GM23338 (cell line): Measurements from ENCODE around the gene FAM168A.

ENCODE experiments used
- CREB1 ChIP-seq: fragments of 250-450 bp; sonication (Bioruptor Pico); IDR thresholded peaks from 2 replicates; pipeline ENCODE4 v1.5.0; 2020; ENCODE audit warnings: low read depth, mild to moderate bottlenecking, moderate library complexity
- EZH2 ChIP-seq: fragments of 200-600 bp; sonication (generic); IDR thresholded peaks from one replicate; pipeline ENCODE4 v1.8.0; 2017; ENCODE audit warnings: antibody characterized with exemption, mild to moderate bottlenecking, low read depth; ENCODE audit not compliant: unreplicated experiment
- EZH2phosphoT487 ChIP-seq: fragments of 200-600 bp; sonication (generic); IDR thresholded peaks from one replicate; pipeline ENCODE4 v1.8.1; 2018; ENCODE audit warnings: antibody characterized with exemption; ENCODE audit not compliant: unreplicated experiment
- JUNB ChIP-seq: IDR thresholded peaks from one replicate; pipeline ENCODE4 v1.6.1; 2016; ENCODE audit warnings: antibody characterized with exemption; ENCODE audit not compliant: unreplicated experiment
- POLR2AphosphoS5 ChIP-seq: IDR thresholded peaks from 2 replicates; pipeline ENCODE4 v1.6.1; 2016; ENCODE audit warnings: antibody characterized with exemption, low read depth
- STAT1 ChIP-seq: IDR thresholded peaks from one replicate; pipeline ENCODE4 v1.6.1; 2016; ENCODE audit warnings: antibody characterized with exemption; ENCODE audit not compliant: unreplicated experiment
- ZNF114 ChIP-seq: fragments of 250-450 bp; sonication (Bioruptor Pico); IDR thresholded peaks from 2 replicates; pipeline ENCODE4 v1.5.0; 2020; ENCODE audit warnings: mild to moderate bottlenecking, moderate library complexity
- ZNF331 ChIP-seq: fragments of 250-450 bp; sonication (Bioruptor Pico); IDR thresholded peaks from 2 replicates; pipeline ENCODE4 v1.5.0; 2020; ENCODE audit warnings: low read depth, mild to moderate bottlenecking, moderate library complexity
- TF ChIP-seq, protein P1 (sequence below), 2 experiments: fragments of 200-600 bp in 1 of 2; sonication (generic) in 1 of 2; conservative IDR thresholded peaks; 2 replicates each; pipeline versions ENCODE4 v1.5.1 to v1.6.1; 2016 to 2017; ENCODE audit warnings: antibody characterized with exemption in 2 of 2, low read depth in 2 of 2, mild to moderate bottlenecking in 2 of 2, moderate library complexity in 1 of 2
- TF ChIP-seq, protein P2 (sequence below): IDR thresholded peaks from one replicate; pipeline ENCODE4 v1.6.1; 2018; ENCODE audit warnings: antibody characterized with exemption; ENCODE audit not compliant: unreplicated experiment
- TF ChIP-seq, protein P3 (sequence below): IDR thresholded peaks from 2 replicates; pipeline ENCODE4 v1.6.1; 2016; ENCODE audit warnings: antibody characterized with exemption

DNA sequence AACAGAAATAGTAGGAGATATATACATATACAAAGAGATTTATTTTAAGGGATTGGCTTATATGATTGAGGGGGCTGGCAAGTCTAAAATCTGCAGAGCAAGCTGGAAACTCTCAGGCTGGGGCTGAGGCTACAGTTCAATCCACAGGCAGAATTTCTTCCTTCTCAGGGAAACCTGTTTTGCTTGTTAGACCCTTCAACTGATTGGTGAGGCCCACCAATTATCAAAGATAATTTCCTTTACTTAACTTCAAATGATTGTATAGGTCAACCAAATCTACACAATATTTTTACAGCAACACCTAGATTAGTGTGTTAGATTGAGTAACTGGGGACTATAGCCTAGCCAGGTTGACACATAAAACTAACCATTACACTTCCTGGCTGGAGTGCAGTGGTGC lies 43.8 kb upstream of the FAM168A start:
- TF ChIP-seq, protein P1, sequence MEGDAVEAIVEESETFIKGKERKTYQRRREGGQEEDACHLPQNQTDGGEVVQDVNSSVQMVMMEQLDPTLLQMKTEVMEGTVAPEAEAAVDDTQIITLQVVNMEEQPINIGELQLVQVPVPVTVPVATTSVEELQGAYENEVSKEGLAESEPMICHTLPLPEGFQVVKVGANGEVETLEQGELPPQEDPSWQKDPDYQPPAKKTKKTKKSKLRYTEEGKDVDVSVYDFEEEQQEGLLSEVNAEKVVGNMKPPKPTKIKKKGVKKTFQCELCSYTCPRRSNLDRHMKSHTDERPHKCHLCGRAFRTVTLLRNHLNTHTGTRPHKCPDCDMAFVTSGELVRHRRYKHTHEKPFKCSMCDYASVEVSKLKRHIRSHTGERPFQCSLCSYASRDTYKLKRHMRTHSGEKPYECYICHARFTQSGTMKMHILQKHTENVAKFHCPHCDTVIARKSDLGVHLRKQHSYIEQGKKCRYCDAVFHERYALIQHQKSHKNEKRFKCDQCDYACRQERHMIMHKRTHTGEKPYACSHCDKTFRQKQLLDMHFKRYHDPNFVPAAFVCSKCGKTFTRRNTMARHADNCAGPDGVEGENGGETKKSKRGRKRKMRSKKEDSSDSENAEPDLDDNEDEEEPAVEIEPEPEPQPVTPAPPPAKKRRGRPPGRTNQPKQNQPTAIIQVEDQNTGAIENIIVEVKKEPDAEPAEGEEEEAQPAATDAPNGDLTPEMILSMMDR (conservative IDR thresholded peaks at IDR 0.05; ENCODE audit: low read depth in 2 of 2): no peak
- TF ChIP-seq JUNB (no peak), EZH2 (no peak), EZH2phosphoT487 (no peak), CREB1 (CRISPR knock-in tag) (no peak), POLR2AphosphoS5 (no peak), ZNF114 (CRISPR knock-in tag) (no peak), ZNF331 (CRISPR knock-in tag) (no peak), STAT1 (no peak)
- TF ChIP-seq, protein P2, sequence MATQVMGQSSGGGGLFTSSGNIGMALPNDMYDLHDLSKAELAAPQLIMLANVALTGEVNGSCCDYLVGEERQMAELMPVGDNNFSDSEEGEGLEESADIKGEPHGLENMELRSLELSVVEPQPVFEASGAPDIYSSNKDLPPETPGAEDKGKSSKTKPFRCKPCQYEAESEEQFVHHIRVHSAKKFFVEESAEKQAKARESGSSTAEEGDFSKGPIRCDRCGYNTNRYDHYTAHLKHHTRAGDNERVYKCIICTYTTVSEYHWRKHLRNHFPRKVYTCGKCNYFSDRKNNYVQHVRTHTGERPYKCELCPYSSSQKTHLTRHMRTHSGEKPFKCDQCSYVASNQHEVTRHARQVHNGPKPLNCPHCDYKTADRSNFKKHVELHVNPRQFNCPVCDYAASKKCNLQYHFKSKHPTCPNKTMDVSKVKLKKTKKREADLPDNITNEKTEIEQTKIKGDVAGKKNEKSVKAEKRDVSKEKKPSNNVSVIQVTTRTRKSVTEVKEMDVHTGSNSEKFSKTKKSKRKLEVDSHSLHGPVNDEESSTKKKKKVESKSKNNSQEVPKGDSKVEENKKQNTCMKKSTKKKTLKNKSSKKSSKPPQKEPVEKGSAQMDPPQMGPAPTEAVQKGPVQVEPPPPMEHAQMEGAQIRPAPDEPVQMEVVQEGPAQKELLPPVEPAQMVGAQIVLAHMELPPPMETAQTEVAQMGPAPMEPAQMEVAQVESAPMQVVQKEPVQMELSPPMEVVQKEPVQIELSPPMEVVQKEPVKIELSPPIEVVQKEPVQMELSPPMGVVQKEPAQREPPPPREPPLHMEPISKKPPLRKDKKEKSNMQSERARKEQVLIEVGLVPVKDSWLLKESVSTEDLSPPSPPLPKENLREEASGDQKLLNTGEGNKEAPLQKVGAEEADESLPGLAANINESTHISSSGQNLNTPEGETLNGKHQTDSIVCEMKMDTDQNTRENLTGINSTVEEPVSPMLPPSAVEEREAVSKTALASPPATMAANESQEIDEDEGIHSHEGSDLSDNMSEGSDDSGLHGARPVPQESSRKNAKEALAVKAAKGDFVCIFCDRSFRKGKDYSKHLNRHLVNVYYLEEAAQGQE: no peak
- TF ChIP-seq, protein P3, sequence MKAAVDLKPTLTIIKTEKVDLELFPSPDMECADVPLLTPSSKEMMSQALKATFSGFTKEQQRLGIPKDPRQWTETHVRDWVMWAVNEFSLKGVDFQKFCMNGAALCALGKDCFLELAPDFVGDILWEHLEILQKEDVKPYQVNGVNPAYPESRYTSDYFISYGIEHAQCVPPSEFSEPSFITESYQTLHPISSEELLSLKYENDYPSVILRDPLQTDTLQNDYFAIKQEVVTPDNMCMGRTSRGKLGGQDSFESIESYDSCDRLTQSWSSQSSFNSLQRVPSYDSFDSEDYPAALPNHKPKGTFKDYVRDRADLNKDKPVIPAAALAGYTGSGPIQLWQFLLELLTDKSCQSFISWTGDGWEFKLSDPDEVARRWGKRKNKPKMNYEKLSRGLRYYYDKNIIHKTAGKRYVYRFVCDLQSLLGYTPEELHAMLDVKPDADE: no peak
